OCI-LY3 (cell line): ENCODE results near the gene SLC8A2.

ENCODE experiments used
- EZH2phosphoT487 ChIP-seq: fragments of 200-600 bp; shearing (Covaris generic); IDR thresholded peaks from 2 replicates; pipeline ENCODE4 v1.6.1; 2018; ENCODE audit warnings: antibody characterized with exemption, mixed run types, low read depth
- TF ChIP-seq, protein P1 (sequence below): fragments of 200-600, 300-600 bp; sonication (generic); IDR thresholded peaks from 2 replicates; pipeline ENCODE4 v1.5.1; 2014; ENCODE audit warnings: antibody characterized with exemption, low read length, low read depth

DNA sequence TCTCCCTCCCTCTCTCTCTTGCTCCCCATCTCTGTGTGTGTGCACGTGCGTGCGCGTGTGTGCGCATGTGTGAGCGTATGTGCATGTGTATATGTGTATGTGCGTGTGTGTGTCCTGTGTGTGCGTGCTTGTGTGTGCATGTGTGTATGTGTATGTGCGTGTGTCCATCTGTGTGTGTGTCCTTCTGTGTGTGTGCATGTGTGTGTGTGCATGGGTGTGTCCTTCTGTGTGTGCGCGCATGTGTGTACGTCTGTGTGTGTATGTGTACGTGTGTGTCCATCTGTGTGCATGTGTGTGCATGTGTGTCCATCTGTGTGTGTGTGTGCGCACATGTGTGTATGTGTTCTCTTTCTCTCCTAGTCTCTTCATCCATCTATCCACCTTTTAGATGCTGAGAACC lies 12.2 kb downstream of the SLC8A2 start:
- TF ChIP-seq, protein P1, sequence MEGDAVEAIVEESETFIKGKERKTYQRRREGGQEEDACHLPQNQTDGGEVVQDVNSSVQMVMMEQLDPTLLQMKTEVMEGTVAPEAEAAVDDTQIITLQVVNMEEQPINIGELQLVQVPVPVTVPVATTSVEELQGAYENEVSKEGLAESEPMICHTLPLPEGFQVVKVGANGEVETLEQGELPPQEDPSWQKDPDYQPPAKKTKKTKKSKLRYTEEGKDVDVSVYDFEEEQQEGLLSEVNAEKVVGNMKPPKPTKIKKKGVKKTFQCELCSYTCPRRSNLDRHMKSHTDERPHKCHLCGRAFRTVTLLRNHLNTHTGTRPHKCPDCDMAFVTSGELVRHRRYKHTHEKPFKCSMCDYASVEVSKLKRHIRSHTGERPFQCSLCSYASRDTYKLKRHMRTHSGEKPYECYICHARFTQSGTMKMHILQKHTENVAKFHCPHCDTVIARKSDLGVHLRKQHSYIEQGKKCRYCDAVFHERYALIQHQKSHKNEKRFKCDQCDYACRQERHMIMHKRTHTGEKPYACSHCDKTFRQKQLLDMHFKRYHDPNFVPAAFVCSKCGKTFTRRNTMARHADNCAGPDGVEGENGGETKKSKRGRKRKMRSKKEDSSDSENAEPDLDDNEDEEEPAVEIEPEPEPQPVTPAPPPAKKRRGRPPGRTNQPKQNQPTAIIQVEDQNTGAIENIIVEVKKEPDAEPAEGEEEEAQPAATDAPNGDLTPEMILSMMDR = no peak
- no peak for TF ChIP-seq EZH2phosphoT487
